DND-41 (cell line): ENCODE results near the gene PSMB1.
"Not testable (repeated sequence)": the region's sequence is repeated elsewhere in the genome, so short reads cannot be mapped to it uniquely, and the experiment has no call there.

Source experiments
- CTCF ChIP-seq: IDR thresholded peaks from 2 replicates; pipeline ENCODE4 v1.5.1; 2012; ENCODE audit warnings: borderline replicate concordance, low read length, moderate library complexity, mild to moderate bottlenecking; ENCODE audit not compliant: poor library complexity, severe bottlenecking; ENCODE audit errors: extremely low read depth
- EZH2 ChIP-seq: IDR thresholded peaks from 3 replicates; pipeline ENCODE4 v1.6.1; 2012; ENCODE audit warnings: borderline replicate concordance, low read depth, mild to moderate bottlenecking, moderate library complexity, low read length, inconsistent platforms; ENCODE audit not compliant: severe bottlenecking

GRCh38 chr6:170502268-170502667 is 50.8 kb downstream of the PSMB1 start:
- not testable (repeated sequence) for TF ChIP-seq CTCF, EZH2
